Gastroesophageal sphincter (tissue), 4 donors: Measurements from ENCODE around the gene BCS1L. TPM values are rescaled to one million over a fixed set of nuclear protein-coding genes. Genes with fewer than 3 reads are reported as not detected.

Experiments
- ATAC-seq: fragments of 150-250 bp; one replicate; pipeline ENCODE4 v1.9.1; 2016; ENCODE audit warnings: mild to moderate bottlenecking, moderate library complexity
- H3K27ac ChIP-seq, 4 donors: fragments of 200-600 bp; sonication (generic) in 3 of 4; 1 replicate in 3 of 4; 2 replicates in 1 of 4; pipeline ENCODE4 v1.5.1; 2016 to 2019
- H3K27me3 ChIP-seq: fragments of 200-600 bp; sonication (generic); one replicate; pipeline ENCODE4 v1.5.1; 2019
- H3K36me3 ChIP-seq, 2 donors: fragments of 200-600 bp; sonication (generic); one replicate each; pipeline ENCODE4 v1.5.1; 2019; ENCODE audit warnings: control low read depth in 1 of 2
- H3K4me1 ChIP-seq, 3 donors: fragments of 200-600 bp; sonication (generic); 1 replicate in 2 of 3; 2 replicates in 1 of 3; pipeline ENCODE4 v1.5.1; 2016 to 2019; ENCODE audit warnings: control low read depth in 2 of 3
- H3K4me3 ChIP-seq, 2 donors: fragments of 200-600 bp; sonication (generic); one replicate each; pipeline ENCODE4 v1.5.1; 2019; ENCODE audit warnings: mild to moderate bottlenecking in 1 of 2, moderate library complexity in 1 of 2
- H3K9me3 ChIP-seq, 3 donors: fragments of 200-600 bp; sonication (generic); one replicate each; pipeline ENCODE4 v1.5.1; 2017 to 2019; ENCODE audit warnings: control low read depth in 2 of 3
- CTCF ChIP-seq, 4 experiments: fragments of 200-600 bp in 2 of 4; fragments of 450-650 bp in 2 of 4; sonication (generic) in 1 of 4; IDR thresholded peaks; one replicate each; pipeline ENCODE4 v1.5.1; 2017 to 2019; ENCODE audit warnings: antibody characterized with exemption in 4 of 4, mild to moderate bottlenecking in 2 of 4, moderate library complexity in 2 of 4
- EP300 ChIP-seq: sonication (generic); formaldehyde crosslinking; IDR thresholded peaks from one replicate; pipeline ENCODE4 v1.6.1; 2017; ENCODE audit warnings: antibody characterized with exemption, mild to moderate bottlenecking
- POLR2A ChIP-seq, 2 donors: fragments of 450-650 bp; IDR thresholded peaks; one replicate each; pipeline ENCODE4 v1.6.1; 2017; ENCODE audit warnings: antibody characterized with exemption in 2 of 2, mild to moderate bottlenecking in 2 of 2, moderate library complexity in 1 of 2
- POLR2AphosphoS5 ChIP-seq: sonication (generic); formaldehyde crosslinking; IDR thresholded peaks from one replicate; pipeline ENCODE4 v1.6.1; 2017; ENCODE audit warnings: antibody characterized with exemption
- WGBS, 2 donors: methylation state at CpG; one replicate each; pipeline ENCODE4 v1.1.5; 2018; ENCODE audit warnings: low coverage in 1 of 2; 5-methylcytosine and 5-hydroxymethylcytosine counted together
- total RNA-seq, 4 donors: library from RNA; depleted of rRNA; stranded (reverse); fragments of >200 nt; gene quantifications; one replicate each; pipeline ENCODE4 v1.1.0, GENCODE V29; 2016

The BCS1L gene
- total RNA-seq, 4 donors from 2014 or later, result 24.3 to 37.4 (median 29.9) TPM

GRCh38 chr2:218710334-218710686, 50.8 kb downstream of the BCS1L start:
- TF ChIP-seq POLR2A (IDR thresholded peaks at IDR 0.05), result no peak
- no peak for TF ChIP-seq POLR2AphosphoS5
- no peak for TF ChIP-seq EP300
- no peak for TF ChIP-seq CTCF (IDR thresholded peaks at IDR 0.05)
- Histone ChIP-seq H3K36me3 (no peaks in the 10 kb centered on the region), H3K4me1 (peaks cover 0 to 26% (median 3%) of the 10 kb centered on the region in 3 donors), H3K9me3 (no peaks in the 10 kb centered on the region), H3K27me3 (no peaks in the 10 kb centered on the region), H3K27ac (peak overlapping the region in 3 of 4 donors; percentile 92 to 96 (median 94)), H3K4me3 (peak overlapping the region; percentile 6 to 78)
- ATAC-seq, result no peak
- WGBS, 2 donors, result 23 to 34% methylated on average over 8 to 11 of the region's 14 CpGs

GRCh38 chr2:218710687-218711549, 51.4 kb downstream of the BCS1L start, which contains the start of gene TTLL4:
Gene TTLL4 (plus strand): TSS chr2:218710835. CDS start chr2:218737677, 26,842 bp downstream.
- peak; percentile 98 for ATAC-seq
- Histone ChIP-seq H3K4me1 (peaks cover 0 to 26% (median 3%) of the 10 kb centered on the region in 3 donors), H3K4me3 (peak within 1 kb of the TSS; percentile 56 to 78), H3K27ac (peak within 1 kb of the TSS; percentile 59 to 96 (median 93)), H3K27me3 (no peaks in the 10 kb centered on the region), H3K9me3 (no peaks in the 10 kb centered on the region), H3K36me3 (peaks cover 0 to 5% of the 10 kb centered on the region in 2 donors)
- TF ChIP-seq POLR2A (IDR thresholded peaks at IDR 0.05), result peak; percentile 46 to 53
- TF ChIP-seq CTCF (IDR thresholded peaks at IDR 0.05), result peak; percentile 72 to 95 (median 92)
- TF ChIP-seq EP300, result no peak
- peak; percentile 87 for TF ChIP-seq POLR2AphosphoS5
- 0 to 2% methylated on average over 13 to 34 of the region's 74 CpGs for WGBS, 2 donors

- H3K27ac ChIP-seq, result peak overlapping the region; percentile 59 to 96 (median 93)
- H3K9me3 ChIP-seq, result no peaks in the 10 kb centered on the region
- H3K36me3 ChIP-seq, result peaks cover 0 to 12% of the 10 kb centered on the region in 2 donors
- H3K4me1 ChIP-seq, result peaks cover 0 to 26% (median 3%) of the 10 kb centered on the region in 3 donors
- no peak for TF ChIP-seq EP300
- TF ChIP-seq POLR2A (IDR thresholded peaks at IDR 0.05), result no peak
- TF ChIP-seq CTCF (IDR thresholded peaks at IDR 0.05), result no peak
- no peak for TF ChIP-seq POLR2AphosphoS5
- peak overlapping the region; percentile 56 to 78 for H3K4me3 ChIP-seq
- 0 to 8% methylated on average over 4 to 5 of the region's 5 CpGs for WGBS, 2 donors
- H3K27me3 ChIP-seq, result no peaks in the 10 kb centered on the region
- ATAC-seq, result no peak
These were observed 52.1 kb downstream of the BCS1L start for GRCh38 chr2:218711550-218711929.

Other genes starting within 250 kb of the BCS1L start
- not detected for gene VIL1, start 240.6 kb upstream of the BCS1L start, total RNA-seq
- 10 to 100 TPM in 1 of 4 donors, 1 to 10 TPM in 3; 8.3 to 17.4 (median 9.0) TPM for gene USP37, start 91.3 kb upstream of the BCS1L start, total RNA-seq
- 10 to 100 TPM; 27.5 to 35.3 (median 32.3) TPM for gene CNOT9, start 90.8 kb upstream of the BCS1L start, total RNA-seq
- 10 to 100 TPM in 2 of 4 donors, 1 to 10 TPM in 2; 1.6 to 18.8 (median 9.3) TPM for gene PLCD4, start 51.8 kb upstream of the BCS1L start, total RNA-seq
- 10 to 100 TPM; 10.8 to 33.3 (median 24.6) TPM for gene ZNF142, start 60 bp upstream of the BCS1L start, total RNA-seq
- gene RNF25, start 12.3 kb downstream of the BCS1L start, total RNA-seq, result 10 to 100 TPM; 16.3 to 24.6 (median 17.7) TPM
- gene STK36, start 12.4 kb downstream of the BCS1L start, total RNA-seq, result 10 to 100 TPM; 16.7 to 36.6 (median 22.2) TPM
- 10 to 100 TPM in 2 of 4 donors, 1 to 10 TPM in 2; 6.5 to 12.1 (median 8.7) TPM for gene TTLL4, start 51.2 kb downstream of the BCS1L start, total RNA-seq
- gene CYP27A1, start 122.5 kb downstream of the BCS1L start, total RNA-seq, result 10 to 100 TPM; 20.9 to 29.0 (median 23.5) TPM
- not detected for gene PRKAG3, start 172.1 kb downstream of the BCS1L start, total RNA-seq
- gene WNT6, start 200.1 kb downstream of the BCS1L start, total RNA-seq, result 1 to 10 TPM; 1.3 to 4.2 (median 4.0) TPM
- gene WNT10A, start 221.2 kb downstream of the BCS1L start, total RNA-seq, result not detected